Tibial nerve (tissue), 4 donors: ENCODE data around the gene ZNF821.

Source experiments
- CTCF ChIP-seq, 5 experiments: fragments of 200-600 bp in 3 of 5; fragments of 450-650 bp in 2 of 5; sonication (generic) in 3 of 5; IDR thresholded peaks; one replicate each; pipeline ENCODE4 v1.5.1; 2016 to 2019; ENCODE audit warnings: antibody characterized with exemption in 5 of 5, mild to moderate bottlenecking in 3 of 5, moderate library complexity in 2 of 5
- EP300 ChIP-seq, 2 donors: sonication (generic); formaldehyde crosslinking; IDR thresholded peaks; one replicate each; pipeline ENCODE4 v1.6.1; 2017; ENCODE audit warnings: antibody characterized with exemption in 2 of 2, mild to moderate bottlenecking in 1 of 2
- POLR2A ChIP-seq, 2 donors: fragments of 450-650 bp; IDR thresholded peaks; one replicate each; pipeline ENCODE4 v1.6.1; 2017; ENCODE audit warnings: antibody characterized with exemption in 2 of 2, mild to moderate bottlenecking in 2 of 2, moderate library complexity in 2 of 2

- TF ChIP-seq CTCF (IDR thresholded peaks at IDR 0.05) = no peak
- TF ChIP-seq POLR2A (IDR thresholded peaks at IDR 0.05) = no peak
- TF ChIP-seq EP300 (IDR thresholded peaks at IDR 0.05) = no peak
Measured at GRCh38 chr16:71878911-71879310, 5.1 kb downstream of the ZNF821 start.
